GM19463 (cell line): ENCODE measurements around the gene SLC9C2.
A peak's percentile ranks its signal among the peaks of the same experiment; 100 is the strongest.
"Not testable (repeated sequence)": the region's sequence is repeated elsewhere in the genome, so short reads cannot be mapped to it uniquely, and the experiment has no call there.

Source experiments
- ATAC-seq: cut with Tn5 transposase; IDR thresholded peaks from one replicate; pipeline ENCODE4 v1.9.1; 2021; ENCODE audit warnings: mild to moderate bottlenecking, moderate library complexity; ENCODE audit not compliant: unreplicated experiment

The SLC9C2 gene

GRCh38 chr1:173489929-173490328 lies 112.9 kb downstream of the SLC9C2 start:
- no peak for ATAC-seq

- ATAC-seq, result no peak
Observed at GRCh38 chr1:173489149-173489600, 113.7 kb downstream of the SLC9C2 start.

GRCh38 chr1:173488001-173488400 lies 114.9 kb downstream of the SLC9C2 start:
- no peak for ATAC-seq

- no peak for ATAC-seq
Observed at GRCh38 chr1:173485401-173485800, 117.5 kb downstream of the SLC9C2 start.

GRCh38 chr1:173484276-173484675 lies 118.6 kb downstream of the SLC9C2 start:
- ATAC-seq, result no peak

GRCh38 chr1:173482683-173483082 lies 120.2 kb downstream of the SLC9C2 start:
- no peak for ATAC-seq

GRCh38 chr1:173481195-173481772 lies 121.6 kb downstream of the SLC9C2 start:
- ATAC-seq, result no peak

- ATAC-seq, result no peak
Observed at GRCh38 chr1:173479649-173480048, 123.2 kb downstream of the SLC9C2 start.

GRCh38 chr1:173478094-173478674 lies 124.7 kb downstream of the SLC9C2 start:
- no peak for ATAC-seq

- ATAC-seq, result peak; percentile 21
Observed at GRCh38 chr1:173477286-173478093, 125.4 kb downstream of the SLC9C2 start, which contains the start of gene PRDX6. PRDX6 (plus strand) TSS chr1:173477335; CDS start chr1:173477398, 63 bp downstream.

- ATAC-seq, result peak; percentile 92
Observed at GRCh38 chr1:173476665-173477285, 126.1 kb downstream of the SLC9C2 start.

GRCh38 chr1:173476197-173476664 lies 126.6 kb downstream of the SLC9C2 start:
- no peak for ATAC-seq

GRCh38 chr1:173475564-173476196 lies 127.2 kb downstream of the SLC9C2 start:
- ATAC-seq, result no peak

- ATAC-seq, result not testable (repeated sequence)
Observed at GRCh38 chr1:173474780-173475421, 128.0 kb downstream of the SLC9C2 start.

GRCh38 chr1:173474097-173474779 lies 128.6 kb downstream of the SLC9C2 start:
- no peak for ATAC-seq

GRCh38 chr1:173473599-173474011 lies 129.3 kb downstream of the SLC9C2 start:
- ATAC-seq, result no peak

GRCh38 chr1:173470608-173471007 lies 132.3 kb downstream of the SLC9C2 start:
- ATAC-seq, result no peak

GRCh38 chr1:173469656-173470055 lies 133.2 kb downstream of the SLC9C2 start:
- ATAC-seq, result no peak

GRCh38 chr1:173467426-173467825 lies 135.4 kb downstream of the SLC9C2 start:
- no peak for ATAC-seq

GRCh38 chr1:173464185-173464584 lies 138.7 kb downstream of the SLC9C2 start:
- ATAC-seq, result not testable (repeated sequence)
